T-cell (primary cell): ENCODE measurements around the gene GTPBP3. TPM values are rescaled to one million over a fixed set of nuclear protein-coding genes. Genes with fewer than 3 reads are reported as not detected.
A peak's percentile ranks its signal among the peaks of the same experiment; 100 is the strongest.

ENCODE experiments used
- ATAC-seq, 4 experiments: fragments of 200-7000 bp in 3 of 4; fragments of 150-1000 bp in 1 of 4; cut with Tn5 transposase; replicated peaks in 1 of 4; 1 replicate in 3 of 4; 2 replicates in 1 of 4; pipeline ENCODE4 v1.10.0; 2021; ENCODE audit warnings: moderate library complexity in 3 of 4, mild to moderate bottlenecking in 2 of 4, moderate number of reproducible peaks in 1 of 4
- CTCF ChIA-PET, 2 donors: fragments of 300-600 bp; sonication (Branson Sonifier 250); formaldehyde crosslinking; loops; one replicate each; lab custom pipeline; 2022; ENCODE audit warnings: antibody characterized with exemption in 2 of 2; lab: Charles Lee
- POLR2A ChIA-PET, 2 donors: fragments of 300-600 bp; sonication (Branson Sonifier 250); formaldehyde crosslinking; loops; one replicate each; lab custom pipeline; 2022; ENCODE audit warnings: antibody characterized with exemption in 2 of 2; lab: Charles Lee
- DNase-seq, 35 experiments: peaks; one replicate each; pipeline versions ENCODE4 v3.0.0 to v3.0.0-alpha.2; 2013 to 2023
- H3K27ac ChIP-seq: one replicate; pipeline ENCODE4 v1.5.1; 2013; ENCODE audit warnings: low read length
- H3K27me3 ChIP-seq, 2 experiments: replicated peaks in 1 of 2; 1 replicate in 1 of 2; 2 replicates in 1 of 2; pipeline versions ENCODE4 v1.6.1 to v1.7.0; 2013; ENCODE audit warnings: low read length in 1 of 2, mixed read lengths in 1 of 2; ENCODE audit not compliant: control insufficient read depth in 2 of 2, insufficient read depth in 2 of 2; ENCODE audit errors: extremely low read depth in 1 of 2
- H3K36me3 ChIP-seq, 2 donors: 1 replicate in 1 of 2; 2 replicates in 1 of 2; pipeline versions ENCODE4 v1.6.1 to v1.7.0; 2013; ENCODE audit warnings: low read length in 1 of 2; ENCODE audit not compliant: control insufficient read depth in 2 of 2, insufficient read depth in 1 of 2; ENCODE audit errors: extremely low read depth in 1 of 2
- H3K4me1 ChIP-seq, 2 experiments: 1 replicate in 1 of 2; 2 replicates in 1 of 2; pipeline versions ENCODE4 v1.6.1 to v1.7.0; 2013; ENCODE audit warnings: low read length in 2 of 2, mixed read lengths in 1 of 2; ENCODE audit not compliant: insufficient read depth in 2 of 2, control insufficient read depth in 1 of 2; ENCODE audit errors: extremely low read depth in 1 of 2
- H3K4me3 ChIP-seq, 2 donors: 1 replicate in 1 of 2; 2 replicates in 1 of 2; pipeline versions ENCODE4 v1.5.1 to v1.7.0; 2013; ENCODE audit warnings: mild to moderate bottlenecking in 2 of 2, low read length in 1 of 2, moderate library complexity in 1 of 2; ENCODE audit not compliant: control insufficient read depth in 1 of 2; ENCODE audit errors: extremely low read depth in 1 of 2
- H3K9me3 ChIP-seq: 2 replicates; pipeline ENCODE4 v1.7.0; 2013
- H3K27ac Mint-ChIP-seq, 2 donors: one replicate each; pipeline ENCODE4 v1.8.0; 2020 to 2021; ENCODE audit warnings: mild to moderate bottlenecking in 2 of 2, mixed read lengths in 2 of 2
- H3K27me3 Mint-ChIP-seq, 2 donors: one replicate each; pipeline ENCODE4 v1.8.0; 2021 to 2022; ENCODE audit warnings: mixed read lengths in 2 of 2
- H3K36me3 Mint-ChIP-seq: one replicate; pipeline ENCODE4 v1.8.0; 2021; ENCODE audit warnings: mixed read lengths
- H3K4me1 Mint-ChIP-seq, 3 donors: one replicate each; pipeline ENCODE4 v1.8.0; 2020 to 2022; ENCODE audit warnings: mixed read lengths in 3 of 3, mild to moderate bottlenecking in 1 of 3
- H3K4me3 Mint-ChIP-seq, 3 donors: one replicate each; pipeline ENCODE4 v1.8.0; 2020 to 2022; ENCODE audit warnings: mild to moderate bottlenecking in 3 of 3, mixed read lengths in 3 of 3, moderate library complexity in 3 of 3
- H3K9me3 Mint-ChIP-seq, 3 donors: one replicate each; pipeline ENCODE4 v1.8.0; 2020 to 2022; ENCODE audit warnings: mixed read lengths in 3 of 3
- WGBS: methylation state at CpG from one replicate; pipeline ENCODE4 v1.1.5; 2013; ENCODE audit warnings: missing lambda C conversion rate; ENCODE audit not compliant: insufficient coverage; 5-methylcytosine and 5-hydroxymethylcytosine counted together
- total RNA-seq, 35 experiments: library from RNA in 6 of 35; stranded (reverse) in 6 of 35; fragments of 120-200 nt in 1 of 35; gene quantifications; one replicate each; pipeline versions ENCODE4 v1.2.1 to v1.2.4 and lab custom pipeline; 2013 to 2026

The GTPBP3 gene
- total RNA-seq (10 to 100 TPM; 31.9 to 72.5 (median 65.7) TPM), total RNA-seq (lab: John Stamatoyannopoulos, UW) (11.0 to 50.0 (median 17.0) reads per million in 29 experiments)
- total RNA-seq (2013), result 14.3 TPM

- POLR2A ChIA-PET, result no interaction called here
Observed at GRCh38 chr19:17336872-17337674, at the start of gene GTPBP3. Gene GTPBP3, plus strand, starts transcription at chr19:17337553. Its CDS starts 59 bp downstream, at chr19:17337612.

GRCh38 chr19:17289489-17289888 lies 47.9 kb upstream of the GTPBP3 start:
- no peak overlapping the region for H3K4me3 ChIP-seq
- POLR2A ChIA-PET, result interaction anchor here in 1 of 2 donors (0.7 kb wide), 1 partner anchor 228 kb away, joined by 8 read pairs; no protein-coding TSS in a partner anchor
- peak in 13 of 35 experiments; percentile 20 to 59 (median 28) for DNase-seq
- H3K9me3 ChIP-seq, result no peaks in the 10 kb centered on the region
- no peaks in the 10 kb centered on the region for H3K36me3 Mint-ChIP-seq
- no peaks in the 10 kb centered on the region for H3K9me3 Mint-ChIP-seq
- peaks cover 0 to 7% of the 10 kb centered on the region in 2 donors for H3K27me3 Mint-ChIP-seq
- CTCF ChIA-PET, result interaction anchor here in 1 of 2 donors (0.6 kb wide), 1 partner anchor 28 kb away, joined by 4 read pairs; no protein-coding TSS in a partner anchor
- H3K4me1 Mint-ChIP-seq, result peaks cover 5 to 8% (median 6%) of the 10 kb centered on the region in 3 donors
- peaks cover 0 to 5% of the 10 kb centered on the region in 2 donors for H3K36me3 ChIP-seq
- no peak overlapping the region for H3K27ac ChIP-seq
- ATAC-seq, result no peak
- H3K4me3 Mint-ChIP-seq, result no peak overlapping the region
- peaks cover 0 to 16% of the 10 kb centered on the region in 2 experiments for H3K4me1 ChIP-seq
- peaks cover 0 to 18% of the 10 kb centered on the region in 2 experiments for H3K27me3 ChIP-seq
- no peak overlapping the region for H3K27ac Mint-ChIP-seq
- 15% methylated on average over 14 of the region's 22 CpGs for WGBS

More at GRCh38 chr19:17336872-17337674, at the start of gene GTPBP3:
- whole genome bisulfite sequencing, result under 1% methylated on average over 40 of the region's 41 CpGs
- H3K4me3 Mint-ChIP-seq, result peak within 1 kb of the TSS; percentile 84 to 92 (median 87)
- Histone ChIP-seq H3K4me1 (peaks cover 9 to 52% of the 10 kb centered on the region in 2 experiments), H3K36me3 (peaks cover 0 to 8% of the 10 kb centered on the region in 2 donors), H3K9me3 (no peaks in the 10 kb centered on the region), H3K4me3 (peak within 1 kb of the TSS; percentile 82 to 85), H3K27ac (peak within 1 kb of the TSS; percentile 73), H3K27me3 (no peaks in the 10 kb centered on the region)
- H3K27ac Mint-ChIP-seq, result peak within 1 kb of the TSS; percentile 94
- H3K27me3 Mint-ChIP-seq, result no peaks in the 10 kb centered on the region
- DNase-seq (peak; percentile 88 to 99 (median 97)), ATAC-seq (peak; percentile 88 to 91 (median 89))
- peaks cover 37 to 44% (median 43%) of the 10 kb centered on the region in 3 donors for H3K4me1 Mint-ChIP-seq
- H3K9me3 Mint-ChIP-seq, result no peaks in the 10 kb centered on the region
- no peaks in the 10 kb centered on the region for H3K36me3 Mint-ChIP-seq
- CTCF ChIA-PET, result no interaction called here

GRCh38 chr19:17292301-17293074 lies 44.9 kb upstream of the GTPBP3 start:
- H3K9me3 ChIP-seq, result no peaks in the 10 kb centered on the region
- Mint-ChIP-seq H3K9me3 (no peaks in the 10 kb centered on the region), H3K4me3 (peak overlapping the region; percentile 82 to 92 (median 89)), H3K27me3 (peaks cover 0 to 6% of the 10 kb centered on the region in 2 donors), H3K27ac (peak overlapping the region; percentile 43 to 75), H3K36me3 (peaks cover 3% of the 10 kb centered on the region), H3K4me1 (peaks cover 5 to 8% (median 8%) of the 10 kb centered on the region in 3 donors)
- CTCF ChIA-PET, result interaction anchor here (0.6 to 2.0 kb wide), 8 partner anchors 13 to 188 kb away, joined by 3 to 13 read pairs (median 6); partner anchors contain the start of genes DDA1 (in 1 of the 2) and MRPL34 (in 1 of the 2)
- H3K27me3 ChIP-seq, result peaks cover 0 to 15% of the 10 kb centered on the region in 2 experiments
- H3K27ac ChIP-seq, result no peak overlapping the region
- peaks cover 0 to 7% of the 10 kb centered on the region in 2 donors for H3K36me3 ChIP-seq
- peak; percentile 55 to 87 (median 69) for DNase-seq
- H3K4me3 ChIP-seq, result peak overlapping the region; percentile 69 to 72
- peak; percentile 94 to 97 (median 96) for ATAC-seq
- POLR2A ChIA-PET, result no interaction called here
- 2% methylated on average over 41 of the region's 46 CpGs for WGBS
- H3K4me1 ChIP-seq, result peaks cover 0 to 16% of the 10 kb centered on the region in 2 experiments

GRCh38 chr19:17293605-17294004 lies 43.7 kb upstream of the GTPBP3 start:
- Histone ChIP-seq H3K4me3 (no peak overlapping the region), H3K9me3 (no peaks in the 10 kb centered on the region), H3K4me1 (peaks cover 0 to 16% of the 10 kb centered on the region in 2 experiments), H3K36me3 (peaks cover 0 to 7% of the 10 kb centered on the region in 2 donors), H3K27me3 (peaks cover 0 to 8% of the 10 kb centered on the region in 2 experiments), H3K27ac (no peak overlapping the region)
- ChIA-PET CTCF (interaction anchor here (0.7 to 2.0 kb wide), 6 partner anchors 12 to 187 kb away, joined by 3 to 8 read pairs (median 6); partner anchors contain the start of genes DDA1 (in 1 of the 2) and MRPL34 (in 1 of the 2)), POLR2A (no interaction called here)
- no peak for DNase-seq
- 95% methylated on average over 13 of the region's 14 CpGs for WGBS
- peaks cover 5 to 8% (median 8%) of the 10 kb centered on the region in 3 donors for H3K4me1 Mint-ChIP-seq
- peaks cover 7% of the 10 kb centered on the region for H3K36me3 Mint-ChIP-seq
- H3K4me3 Mint-ChIP-seq, result no peak overlapping the region
- H3K27me3 Mint-ChIP-seq, result peaks cover 0 to 2% of the 10 kb centered on the region in 2 donors
- no peaks in the 10 kb centered on the region for H3K9me3 Mint-ChIP-seq
- ATAC-seq, result no peak
- H3K27ac Mint-ChIP-seq, result no peak overlapping the region

- 87% methylated on average over 37 of the region's 48 CpGs for WGBS
- Histone ChIP-seq H3K9me3 (no peaks in the 10 kb centered on the region), H3K36me3 (peaks cover 0 to 7% of the 10 kb centered on the region in 2 donors), H3K4me1 (peaks cover 0 to 16% of the 10 kb centered on the region in 2 experiments), H3K27me3 (peaks cover 0 to 7% of the 10 kb centered on the region in 2 experiments), H3K27ac (no peak overlapping the region), H3K4me3 (no peak overlapping the region)
- Mint-ChIP-seq H3K4me3 (no peak overlapping the region), H3K27me3 (no peaks in the 10 kb centered on the region), H3K4me1 (peaks cover 5 to 8% (median 8%) of the 10 kb centered on the region in 3 donors), H3K27ac (no peak overlapping the region), H3K36me3 (peaks cover 7% of the 10 kb centered on the region), H3K9me3 (no peaks in the 10 kb centered on the region)
- CTCF ChIA-PET, result no interaction called here
- POLR2A ChIA-PET, result no interaction called here
- no peak for ATAC-seq
- DNase-seq, result peak in 21 of 35 experiments; percentile 16 to 61 (median 33)
Observed at GRCh38 chr19:17294051-17294891, 43.1 kb upstream of the GTPBP3 start.
